ENCODE results near the gene TRMT61A. TPM values are rescaled to one million over a fixed set of nuclear protein-coding genes. Genes with fewer than 3 reads are reported as not detected.

The TRMT61A gene
- total RNA-seq, 1 experiment from 2014 or later: 14.9 TPM

DNA sequence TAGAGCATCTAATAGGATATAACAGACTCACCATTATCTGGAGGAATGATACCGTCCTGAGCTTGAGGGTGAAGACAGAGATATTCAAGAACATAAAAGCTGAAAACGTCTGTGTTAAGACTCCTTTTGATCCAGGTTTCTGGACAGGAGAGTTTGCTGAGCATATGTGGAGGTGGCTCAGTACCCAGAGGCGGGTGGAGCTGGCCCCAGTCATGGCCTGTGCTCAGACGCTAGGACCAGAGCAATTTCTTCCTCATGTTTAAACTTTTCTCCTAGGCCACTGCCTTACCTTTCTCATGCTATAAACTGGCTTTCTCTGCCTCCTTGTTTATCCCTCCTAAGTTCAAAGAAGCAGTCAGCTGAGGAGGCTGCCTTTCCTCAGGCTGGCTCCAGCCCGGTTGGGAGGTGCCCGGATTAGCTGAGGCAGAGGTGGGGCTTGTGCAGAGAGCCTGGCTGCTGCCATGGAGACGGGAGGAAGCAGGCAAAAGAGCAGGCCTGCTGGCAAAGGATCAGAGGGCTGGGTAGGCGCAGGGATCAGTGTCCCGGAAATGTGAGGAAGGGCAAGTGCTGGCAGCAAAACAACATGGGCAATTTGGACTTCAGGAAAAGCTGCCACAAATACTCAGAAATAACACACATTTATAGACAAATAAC lies 47.5 kb downstream of the TRMT61A start:
- H3K4me3 ChIP-seq (replicated peaks in 1 of 2; ENCODE audit: low read depth in 1 of 2, low read length in 2 of 2): peak overlapping the region in 1 of 2 experiments; percentile 4; a peak in 1 of 4 replicates
- no peak overlapping the region for H2AFZ ChIP-seq (ENCODE audit: low read depth, low read length, poor library complexity, severe bottlenecking)
- ATAC-seq: peak; percentile 96
- TF ChIP-seq, protein P1, sequence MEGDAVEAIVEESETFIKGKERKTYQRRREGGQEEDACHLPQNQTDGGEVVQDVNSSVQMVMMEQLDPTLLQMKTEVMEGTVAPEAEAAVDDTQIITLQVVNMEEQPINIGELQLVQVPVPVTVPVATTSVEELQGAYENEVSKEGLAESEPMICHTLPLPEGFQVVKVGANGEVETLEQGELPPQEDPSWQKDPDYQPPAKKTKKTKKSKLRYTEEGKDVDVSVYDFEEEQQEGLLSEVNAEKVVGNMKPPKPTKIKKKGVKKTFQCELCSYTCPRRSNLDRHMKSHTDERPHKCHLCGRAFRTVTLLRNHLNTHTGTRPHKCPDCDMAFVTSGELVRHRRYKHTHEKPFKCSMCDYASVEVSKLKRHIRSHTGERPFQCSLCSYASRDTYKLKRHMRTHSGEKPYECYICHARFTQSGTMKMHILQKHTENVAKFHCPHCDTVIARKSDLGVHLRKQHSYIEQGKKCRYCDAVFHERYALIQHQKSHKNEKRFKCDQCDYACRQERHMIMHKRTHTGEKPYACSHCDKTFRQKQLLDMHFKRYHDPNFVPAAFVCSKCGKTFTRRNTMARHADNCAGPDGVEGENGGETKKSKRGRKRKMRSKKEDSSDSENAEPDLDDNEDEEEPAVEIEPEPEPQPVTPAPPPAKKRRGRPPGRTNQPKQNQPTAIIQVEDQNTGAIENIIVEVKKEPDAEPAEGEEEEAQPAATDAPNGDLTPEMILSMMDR (IDR thresholded peaks at IDR 0.05 in 2 of 3, conservative IDR thresholded peaks at IDR 0.05 in 1 of 3; ENCODE audit: borderline replicate concordance in 1 of 3, insufficient read depth in 1 of 3, low read depth in 2 of 3, low read length in 2 of 3): no peak
- TF ChIP-seq RAD21 (IDR thresholded peaks at IDR 0.05; ENCODE audit: low read depth) (no peak; the same call in none of the 2 replicates), TCF7L2 (IDR thresholded peaks at IDR 0.05; ENCODE audit: borderline replicate concordance, extremely low read depth, insufficient read depth, insufficient read length) (peak; percentile 99), FOSL1 (IDR thresholded peaks at IDR 0.05; ENCODE audit: low read depth) (no peak), SRF (IDR thresholded peaks at IDR 0.05; ENCODE audit: low read depth) (no peak), SP1 (IDR thresholded peaks at IDR 0.05; ENCODE audit: low read depth) (peak; percentile 49)
- TF ChIP-seq, protein P2, sequence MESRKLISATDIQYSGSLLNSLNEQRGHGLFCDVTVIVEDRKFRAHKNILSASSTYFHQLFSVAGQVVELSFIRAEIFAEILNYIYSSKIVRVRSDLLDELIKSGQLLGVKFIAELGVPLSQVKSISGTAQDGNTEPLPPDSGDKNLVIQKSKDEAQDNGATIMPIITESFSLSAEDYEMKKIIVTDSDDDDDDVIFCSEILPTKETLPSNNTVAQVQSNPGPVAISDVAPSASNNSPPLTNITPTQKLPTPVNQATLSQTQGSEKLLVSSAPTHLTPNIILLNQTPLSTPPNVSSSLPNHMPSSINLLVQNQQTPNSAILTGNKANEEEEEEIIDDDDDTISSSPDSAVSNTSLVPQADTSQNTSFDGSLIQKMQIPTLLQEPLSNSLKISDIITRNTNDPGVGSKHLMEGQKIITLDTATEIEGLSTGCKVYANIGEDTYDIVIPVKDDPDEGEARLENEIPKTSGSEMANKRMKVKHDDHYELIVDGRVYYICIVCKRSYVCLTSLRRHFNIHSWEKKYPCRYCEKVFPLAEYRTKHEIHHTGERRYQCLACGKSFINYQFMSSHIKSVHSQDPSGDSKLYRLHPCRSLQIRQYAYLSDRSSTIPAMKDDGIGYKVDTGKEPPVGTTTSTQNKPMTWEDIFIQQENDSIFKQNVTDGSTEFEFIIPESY (IDR thresholded peaks at IDR 0.05; ENCODE audit: extremely low read depth, insufficient replicate concordance, low read length): no peak
- peaks cover 3 to 6% of the 10 kb centered on the region in 2 experiments; a peak in 2 of 4 replicates for H3K36me3 ChIP-seq (ENCODE audit: control insufficient read depth in 1 of 2, insufficient read depth in 2 of 2, low read length in 2 of 2)
- 0 out of 2 replicates have a peak overlapping the region, but pooled peaks have one; percentile 24 for H3K9ac ChIP-seq (ENCODE audit: low read length)
- no peaks in the 10 kb centered on the region for H3K9me3 ChIP-seq (ENCODE audit: control insufficient read depth in 1 of 2, insufficient read depth in 1 of 2, low read depth in 1 of 2, low read length in 2 of 2)
- peak; percentile 53 for DNase-seq (ENCODE audit: low read depth, low spot score)
- H3K79me2 ChIP-seq (ENCODE audit: insufficient read depth, low read length): peaks cover 18% of the 10 kb centered on the region; the same call in 1 of the 2 replicates
- peak overlapping the region; percentile 40 for H3K27ac ChIP-seq (ENCODE audit: low read depth, low read length)
- intact Hi-C loops (cut with micrococcal nuclease): loop anchor here (2.0 to 10.0 kb wide), 2 partner anchors 48 to 328 kb away; no protein-coding TSS in a partner anchor
- peak overlapping the region; percentile 58 for H3K4me2 ChIP-seq (ENCODE audit: low read length)
- RAD21 ChIA-PET (ENCODE audit: low non-redundant PET in 1 of 2, low total read pairs in 2 of 2, uncharacterized antibody in 2 of 2, unreplicated experiment in 2 of 2): no interaction called here
- POLR2A ChIA-PET: no interaction called here
- H3K4me1 ChIP-seq (ENCODE audit: control insufficient read depth in 1 of 2, insufficient read depth in 2 of 2, low read length in 2 of 2): peaks cover 23 to 29% of the 10 kb centered on the region in 2 experiments
- H3K9me2 ChIP-seq (ENCODE audit: insufficient read depth): no peaks in the 10 kb centered on the region
- CTCF ChIA-PET: interaction anchor here (0.7 kb wide), 1 partner anchor 501 kb away, joined by 3 read pairs; no protein-coding TSS in a partner anchor
- H4K20me1 ChIP-seq (ENCODE audit: insufficient read depth): no peaks in the 10 kb centered on the region
- no peaks in the 10 kb centered on the region for H3K27me3 ChIP-seq (ENCODE audit: insufficient read depth, low read length)
- no TSS peak for BruUV-seq (replicated peaks)
